Skeletal muscle satellite cell (primary cell): ENCODE results near the gene CFAP107. TPM values are rescaled to one million over a fixed set of nuclear protein-coding genes. Genes with fewer than 3 reads are reported as not detected.
"Not testable (repeated sequence)": the region's sequence is repeated elsewhere in the genome, so short reads cannot be mapped to it uniquely, and the experiment has no call there.

Experiments used
- H3K27me3 ChIP-seq: 2 replicates; pipeline ENCODE4 v1.7.0; 2013; ENCODE audit warnings: low read length; ENCODE audit not compliant: control insufficient read depth, insufficient read depth
- H3K36me3 ChIP-seq: 2 replicates; pipeline ENCODE4 v1.7.0; 2013; ENCODE audit warnings: mild to moderate bottlenecking, control low read depth, low read length; ENCODE audit not compliant: insufficient read depth
- H3K4me1 ChIP-seq: 2 replicates; pipeline ENCODE4 v1.7.0; 2013; ENCODE audit warnings: low read length; ENCODE audit not compliant: control insufficient read depth, insufficient read depth
- H3K4me2 ChIP-seq: 2 replicates; pipeline ENCODE4 v1.7.0; 2013; ENCODE audit warnings: mild to moderate bottlenecking, low read length
- H3K4me3 ChIP-seq: 2 replicates; pipeline ENCODE4 v1.7.0; 2013; ENCODE audit warnings: low read length
- H3K9ac ChIP-seq: 2 replicates; pipeline ENCODE4 v1.7.0; 2013; ENCODE audit warnings: mild to moderate bottlenecking, low read depth, low read length, moderate library complexity
- H3K9me3 ChIP-seq: replicated peaks from 2 replicates; pipeline ENCODE4 v1.7.0; 2013; ENCODE audit warnings: mild to moderate bottlenecking, control low read depth, low read length
- total RNA-seq: library from RNA; depleted of rRNA; stranded (reverse); fragments of >200 nt; gene quantifications from 2 replicates; pipeline ENCODE4 v1.2.3, GENCODE V29; 2012; rRNA removed

Gene CFAP107, protein sequence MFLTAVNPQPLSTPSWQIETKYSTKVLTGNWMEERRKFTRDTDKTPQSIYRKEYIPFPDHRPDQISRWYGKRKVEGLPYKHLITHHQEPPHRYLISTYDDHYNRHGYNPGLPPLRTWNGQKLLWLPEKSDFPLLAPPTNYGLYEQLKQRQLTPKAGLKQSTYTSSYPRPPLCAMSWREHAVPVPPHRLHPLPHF
- total RNA-seq = not detected in 2 replicates

DNA sequence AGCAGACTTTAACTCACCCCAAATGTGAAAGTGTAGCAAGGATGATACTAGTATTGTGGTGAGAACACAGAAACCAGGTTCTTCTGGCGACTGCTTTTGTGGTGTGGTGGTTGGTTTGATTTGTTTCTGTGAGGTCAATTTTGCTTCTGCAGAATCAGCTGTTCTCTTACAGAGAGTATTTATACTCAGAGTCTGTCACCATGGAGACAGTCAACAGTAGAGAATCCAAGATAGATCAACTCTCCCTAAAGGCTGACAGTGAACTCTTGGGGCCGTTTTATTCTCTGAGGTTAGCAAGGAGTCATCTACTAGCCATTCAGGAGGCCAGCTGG, at the start of gene CFAP107:
Gene CFAP107, plus strand, starts transcription at position 209 of the 332 bp plus-strand sequence. CDS start 231 bp downstream, outside the sequence.
- Histone ChIP-seq H3K36me3 (no peaks in the 10 kb centered on the region), H3K4me2 (no peak within 1 kb of the TSS), H3K9me3 (peaks cover 2% of the 10 kb centered on the region), H3K4me3 (no peak within 1 kb of the TSS), H3K27me3 (no peaks in the 10 kb centered on the region), H3K9ac (no peak within 1 kb of the TSS), H3K4me1 (no peaks in the 10 kb centered on the region)

DNA sequence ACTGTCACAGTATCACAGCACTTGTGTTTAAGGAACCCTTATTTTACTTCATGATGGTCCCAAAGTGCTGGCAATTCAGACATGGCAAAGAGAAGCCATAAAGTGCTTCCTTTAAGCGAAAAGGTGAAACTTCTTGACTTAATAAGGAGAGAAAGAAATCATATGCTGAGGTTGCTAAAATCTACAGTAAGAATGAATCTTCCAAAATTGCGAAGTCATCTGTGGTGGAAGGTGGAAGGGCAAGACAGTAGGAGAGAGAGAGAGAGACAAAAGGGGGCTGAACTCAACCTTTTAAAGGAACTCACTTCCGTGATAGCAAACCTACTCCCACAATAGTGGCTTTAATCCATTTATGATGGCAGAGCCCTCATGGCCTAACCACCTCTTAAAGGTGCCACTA, 49.3 kb upstream of the CFAP107 start:
- no peaks in the 10 kb centered on the region for H3K36me3 ChIP-seq
- H3K4me2 ChIP-seq = no peak overlapping the region
- H3K9ac ChIP-seq = no peak overlapping the region
- no peaks in the 10 kb centered on the region for H3K9me3 ChIP-seq
- H3K4me1 ChIP-seq = no peaks in the 10 kb centered on the region
- H3K27me3 ChIP-seq = no peaks in the 10 kb centered on the region
- no peak overlapping the region for H3K4me3 ChIP-seq

DNA sequence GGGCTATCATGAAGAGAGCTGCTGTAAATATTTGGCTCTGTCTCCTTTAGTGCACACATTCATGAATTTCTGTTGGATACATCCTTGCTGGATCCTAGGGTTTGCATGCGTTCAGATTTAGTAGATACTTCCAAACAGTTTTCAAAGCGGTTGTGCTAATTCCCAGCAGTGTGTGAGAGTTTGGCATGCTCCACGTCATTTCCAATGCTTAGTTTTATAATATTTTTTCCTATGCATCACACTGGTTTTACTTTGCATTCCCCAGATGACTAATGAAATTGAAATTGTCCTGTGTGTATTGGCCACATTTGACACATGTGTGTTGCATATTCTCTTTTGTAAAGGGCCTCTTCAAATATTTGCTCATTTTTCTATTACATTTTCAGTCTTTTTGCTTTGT, 48.6 kb upstream of the CFAP107 start:
- Histone ChIP-seq H3K4me1 (no peaks in the 10 kb centered on the region), H3K4me2 (no peak overlapping the region), H3K9ac (no peak overlapping the region), H3K36me3 (no peaks in the 10 kb centered on the region), H3K9me3 (no peaks in the 10 kb centered on the region), H3K4me3 (no peak overlapping the region), H3K27me3 (no peaks in the 10 kb centered on the region)

DNA sequence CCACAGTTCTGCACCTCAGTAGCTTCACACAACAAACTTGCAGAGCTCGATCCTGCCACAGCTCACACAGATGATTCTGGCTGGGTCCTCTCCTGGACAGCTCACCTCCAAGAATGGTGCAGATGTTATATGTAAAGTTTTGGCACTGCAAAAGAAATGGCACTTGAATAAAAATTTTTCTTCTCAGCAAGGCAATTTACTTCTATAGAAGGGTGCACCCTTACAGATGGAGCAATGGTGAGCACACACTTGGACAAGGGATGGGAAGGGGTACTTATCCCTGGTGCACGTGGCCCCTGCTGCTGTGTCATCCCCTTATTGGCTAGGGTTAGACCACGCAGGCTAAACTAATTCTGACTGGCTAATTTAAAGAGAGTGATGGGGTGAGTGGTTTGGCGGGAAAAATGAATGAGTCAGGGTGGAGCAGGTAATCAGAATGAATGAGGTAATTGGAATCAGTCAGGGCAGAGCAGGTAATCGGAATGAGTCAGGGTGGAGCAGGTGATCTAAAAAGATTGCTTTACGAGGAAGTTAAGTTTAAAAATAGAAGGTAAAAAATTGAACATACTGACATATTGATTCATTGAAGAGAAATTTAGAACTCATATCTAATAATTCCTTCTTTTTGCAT, 42.1 kb upstream of the CFAP107 start:
- no peak overlapping the region for H3K4me2 ChIP-seq
- no peaks in the 10 kb centered on the region for H3K9me3 ChIP-seq
- H3K9ac ChIP-seq = no peak overlapping the region
- no peak overlapping the region for H3K4me3 ChIP-seq
- H3K36me3 ChIP-seq = no peaks in the 10 kb centered on the region
- H3K27me3 ChIP-seq = no peaks in the 10 kb centered on the region
- no peaks in the 10 kb centered on the region for H3K4me1 ChIP-seq

DNA sequence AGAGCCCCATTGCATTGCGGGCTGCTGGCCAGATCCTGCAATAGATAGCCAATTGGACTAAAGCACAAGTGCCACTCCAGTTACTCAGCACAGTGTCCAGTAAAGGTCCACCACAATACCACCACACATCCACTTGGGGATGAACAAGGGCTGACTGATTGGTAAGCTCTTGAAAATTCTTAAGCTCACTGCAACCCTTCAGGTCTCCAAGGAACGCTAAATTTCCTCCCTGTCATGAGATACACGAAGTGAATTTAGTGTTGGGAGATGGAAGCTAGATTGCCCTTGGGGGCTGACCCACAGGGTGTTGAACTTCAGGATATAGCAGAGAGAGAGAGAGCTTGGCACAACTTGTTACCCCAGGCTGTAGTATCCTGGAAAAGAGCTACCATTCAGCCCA, 39.9 kb upstream of the CFAP107 start:
- Histone ChIP-seq H3K4me1 (no peaks in the 10 kb centered on the region), H3K4me2 (no peak overlapping the region), H3K36me3 (no peaks in the 10 kb centered on the region), H3K27me3 (no peaks in the 10 kb centered on the region), H3K9ac (no peak overlapping the region), H3K4me3 (no peak overlapping the region), H3K9me3 (no peaks in the 10 kb centered on the region)

DNA sequence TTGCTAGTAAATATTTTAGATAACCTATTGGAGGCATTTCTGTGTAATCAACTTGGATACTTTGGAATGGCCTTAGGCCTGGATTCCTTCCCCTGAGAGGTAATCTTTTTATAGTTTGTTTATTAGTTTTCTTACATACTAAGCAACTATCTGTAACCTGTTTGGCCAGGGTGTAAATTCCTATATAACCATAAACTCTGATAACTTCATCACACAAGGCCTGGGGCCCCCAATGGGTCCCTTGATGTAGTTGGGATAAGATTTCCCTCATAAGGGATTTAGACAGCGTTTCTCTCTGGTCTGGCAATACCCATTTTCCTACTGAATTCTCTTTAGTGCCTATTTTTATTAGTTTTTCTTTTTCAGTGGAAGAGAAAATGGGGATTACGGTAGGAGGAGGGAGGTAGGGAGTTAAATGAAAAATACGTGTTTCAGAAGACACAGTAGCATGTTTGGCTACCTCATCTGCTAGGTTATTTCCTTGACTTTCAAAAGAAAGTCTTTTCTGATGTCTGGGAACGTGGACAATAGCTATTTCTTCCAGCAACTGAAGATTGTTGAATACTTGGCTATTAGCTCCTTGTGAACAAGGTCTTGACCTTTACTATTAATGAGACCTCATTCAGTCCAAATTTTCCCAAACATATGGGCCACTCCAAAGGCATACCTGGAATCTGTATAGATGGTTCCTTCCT, 37.5 kb upstream of the CFAP107 start:
- Histone ChIP-seq H3K27me3 (no peaks in the 10 kb centered on the region), H3K4me2 (no peak overlapping the region), H3K9ac (no peak overlapping the region), H3K9me3 (no peaks in the 10 kb centered on the region), H3K36me3 (no peaks in the 10 kb centered on the region), H3K4me3 (no peak overlapping the region), H3K4me1 (no peaks in the 10 kb centered on the region)

DNA sequence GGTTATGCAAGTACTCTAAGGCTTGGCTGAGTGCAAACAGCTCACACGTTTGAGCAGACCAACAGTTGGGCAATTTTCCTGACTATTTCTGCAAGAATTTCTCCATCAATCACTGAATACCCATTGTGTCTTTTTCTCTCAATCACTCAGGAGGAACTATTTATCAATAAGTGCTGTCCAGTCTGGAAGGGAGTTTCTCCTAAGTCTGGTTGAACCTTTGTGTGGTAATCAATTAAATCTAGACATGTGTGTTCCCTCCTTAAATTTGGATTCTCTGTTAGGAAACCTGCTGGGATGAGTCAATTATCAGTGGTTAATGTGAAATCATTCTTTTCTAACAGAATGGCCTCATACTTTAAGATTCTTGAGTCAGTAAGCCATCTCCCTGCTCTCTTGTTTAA, 36.9 kb upstream of the CFAP107 start:
- Histone ChIP-seq H3K9me3 (no peaks in the 10 kb centered on the region), H3K4me3 (no peak overlapping the region)

DNA sequence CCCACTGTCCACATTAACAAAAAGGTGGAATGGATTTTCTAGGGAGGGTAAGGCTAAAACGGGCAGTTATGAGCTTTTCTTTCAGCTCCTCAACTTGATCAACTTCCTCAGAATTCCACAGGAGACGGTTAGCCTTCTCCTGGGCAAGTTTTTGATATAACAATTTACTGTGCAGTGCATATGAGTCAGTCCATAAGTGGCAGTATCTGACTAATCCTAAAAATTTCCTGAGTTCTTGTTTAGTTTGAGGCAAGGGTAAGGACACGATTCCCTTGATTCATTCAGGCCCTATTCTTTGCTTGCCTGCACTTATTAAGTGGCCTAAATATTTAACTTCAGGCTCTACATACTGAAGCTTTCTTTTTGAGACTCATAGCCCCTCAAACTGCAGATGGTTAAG, 36.3 kb upstream of the CFAP107 start:
- Histone ChIP-seq H3K4me1 (no peaks in the 10 kb centered on the region), H3K4me2 (no peak overlapping the region), H3K27me3 (no peaks in the 10 kb centered on the region), H3K9me3 (no peaks in the 10 kb centered on the region), H3K36me3 (no peaks in the 10 kb centered on the region), H3K9ac (no peak overlapping the region), H3K4me3 (no peak overlapping the region)

More for the DNA sequence above, 36.9 kb upstream of the CFAP107 start:
- Histone ChIP-seq H3K36me3 (no peaks in the 10 kb centered on the region), H3K27me3 (no peaks in the 10 kb centered on the region), H3K4me1 (no peaks in the 10 kb centered on the region), H3K9ac (no peak overlapping the region), H3K4me2 (no peak overlapping the region)

DNA sequence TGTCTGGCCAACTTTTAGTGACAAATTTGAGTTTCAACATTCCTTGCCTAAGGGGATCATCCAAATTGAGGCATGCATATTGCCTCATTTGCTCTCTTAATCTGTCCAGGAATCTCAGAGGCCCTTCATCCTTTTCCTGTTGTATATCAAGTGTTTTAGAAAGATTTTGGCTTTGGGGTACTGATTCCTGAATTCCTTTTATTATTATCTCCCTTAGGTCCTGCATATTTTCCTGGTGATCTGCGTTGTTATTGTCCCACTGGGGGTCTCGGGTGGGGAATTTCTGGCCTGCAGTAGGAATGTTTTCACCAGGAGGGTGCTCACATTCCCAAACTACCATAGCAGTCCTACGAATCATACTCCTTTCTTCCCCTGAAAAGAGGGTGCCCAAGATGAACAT, 34.5 kb upstream of the CFAP107 start:
- no peak overlapping the region for H3K4me2 ChIP-seq
- H3K4me3 ChIP-seq = no peak overlapping the region
- H3K27me3 ChIP-seq = no peaks in the 10 kb centered on the region
- no peaks in the 10 kb centered on the region for H3K4me1 ChIP-seq
- no peaks in the 10 kb centered on the region for H3K9me3 ChIP-seq
- H3K36me3 ChIP-seq = no peaks in the 10 kb centered on the region
- H3K9ac ChIP-seq = no peak overlapping the region

DNA sequence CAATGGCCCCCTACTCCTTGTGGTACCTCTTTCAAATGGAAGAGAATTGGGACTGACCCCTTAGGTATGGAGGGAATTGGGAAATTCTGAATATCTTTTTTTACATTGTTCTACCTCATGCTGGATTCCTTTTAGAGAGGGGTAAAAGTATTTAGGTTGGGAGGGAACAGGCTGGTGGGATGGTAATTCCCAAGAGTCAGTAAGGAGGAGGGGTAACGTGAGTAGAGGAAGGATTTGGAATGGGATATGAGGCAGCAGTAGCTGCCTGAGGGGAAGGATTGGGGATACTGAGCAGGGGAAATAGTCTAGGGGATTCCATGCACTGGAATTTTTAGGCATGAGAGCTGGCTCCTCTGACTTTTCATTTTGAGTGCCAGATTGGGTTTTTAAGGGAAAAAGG, 33.9 kb upstream of the CFAP107 start:
- Histone ChIP-seq H3K4me2 (no peak overlapping the region), H3K36me3 (no peaks in the 10 kb centered on the region), H3K4me1 (no peaks in the 10 kb centered on the region)

DNA sequence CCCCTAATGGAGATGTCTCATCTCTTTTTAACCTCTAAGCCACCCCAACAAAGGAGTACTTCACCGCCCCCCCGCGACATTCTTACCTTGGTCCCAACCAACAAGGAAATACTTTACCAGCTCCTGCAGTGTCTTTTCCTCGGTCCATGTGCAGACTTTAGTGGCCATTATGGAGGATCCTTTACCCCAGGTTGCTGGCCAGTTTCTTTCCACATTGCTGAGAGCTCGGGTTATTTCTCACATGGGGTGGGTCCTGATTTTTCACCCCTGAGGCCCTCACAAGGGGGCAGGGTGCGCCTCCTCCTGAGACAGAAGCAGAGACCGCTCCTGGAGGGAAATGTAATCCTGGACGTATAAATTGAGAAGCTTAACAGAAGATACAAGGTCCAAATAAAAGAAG, 33.1 kb upstream of the CFAP107 start:
- Histone ChIP-seq H3K4me2 (no peak overlapping the region), H3K36me3 (no peaks in the 10 kb centered on the region), H3K27me3 (no peaks in the 10 kb centered on the region), H3K4me1 (no peaks in the 10 kb centered on the region), H3K4me3 (no peak overlapping the region), H3K9me3 (no peaks in the 10 kb centered on the region), H3K9ac (no peak overlapping the region)

More for the DNA sequence above, 33.9 kb upstream of the CFAP107 start:
- no peaks in the 10 kb centered on the region for H3K9me3 ChIP-seq
- H3K4me3 ChIP-seq = no peak overlapping the region
- no peak overlapping the region for H3K9ac ChIP-seq
- no peaks in the 10 kb centered on the region for H3K27me3 ChIP-seq

DNA sequence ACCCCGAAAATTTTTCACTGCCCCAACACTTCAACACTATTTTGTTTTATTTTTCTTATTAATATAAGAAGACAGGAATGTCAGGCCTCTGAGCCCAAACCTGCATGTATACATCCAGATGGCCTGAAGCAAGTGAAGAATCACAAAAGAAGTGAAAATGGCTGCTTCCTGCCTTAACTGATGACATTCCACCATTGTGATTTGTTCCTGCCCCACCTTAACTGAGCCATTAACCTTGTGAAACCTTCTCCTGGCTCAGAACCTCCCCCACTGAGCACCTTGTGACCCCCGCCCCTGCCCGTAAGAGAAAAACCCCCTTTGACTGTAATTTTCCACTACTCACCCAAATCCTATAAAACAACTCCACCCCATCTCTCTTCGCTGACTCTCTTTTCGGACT, 32.3 kb upstream of the CFAP107 start:
- H3K27me3 ChIP-seq, H3K4me1 ChIP-seq, H3K36me3 ChIP-seq, H3K4me3 ChIP-seq, H3K9me3 ChIP-seq, H3K4me2 ChIP-seq, H3K9ac ChIP-seq: not testable (repeated sequence)
